ENCODE data around the gene TRMT112. TPM values are rescaled to one million over a fixed set of nuclear protein-coding genes. Genes with fewer than 3 reads are reported as not detected.

TRMT112 gene
- total RNA-seq, 1 experiment from 2014 or later: 328 TPM

GRCh38 chr11:64360448-64360921, 43.1 kb upstream of the TRMT112 start:
- peaks cover 27 to 47% of the 10 kb centered on the region in 2 experiments for H3K4me1 ChIP-seq (ENCODE audit: control insufficient read depth in 1 of 2, insufficient read depth in 2 of 2, low read length in 2 of 2)
- H3K9me3 ChIP-seq (ENCODE audit: control insufficient read depth in 1 of 2, insufficient read depth in 1 of 2, low read depth in 1 of 2, low read length in 2 of 2): no peaks in the 10 kb centered on the region
- ChIA-PET CTCF (no interaction called here), RAD21 (ENCODE audit: low non-redundant PET in 1 of 2, low total read pairs in 2 of 2, uncharacterized antibody in 2 of 2, unreplicated experiment in 2 of 2) (no interaction called here), POLR2A (interaction anchor here (1.2 kb wide), 1 partner anchor 12 kb away, joined by 5 read pairs; no protein-coding TSS in a partner anchor)
- no peaks in the 10 kb centered on the region for H3K27me3 ChIP-seq (ENCODE audit: insufficient read depth, low read length)
- intact Hi-C loops (cut with micrococcal nuclease): no loop called here
- no peaks in the 10 kb centered on the region for H3K9me2 ChIP-seq (ENCODE audit: insufficient read depth)
- H3K36me3 ChIP-seq (ENCODE audit: control insufficient read depth in 1 of 2, insufficient read depth in 2 of 2, low read length in 2 of 2): peaks cover 7 to 42% of the 10 kb centered on the region in 2 experiments
- H3K79me2 ChIP-seq (ENCODE audit: insufficient read depth, low read length): peaks cover 35% of the 10 kb centered on the region; the same call in 1 of the 2 replicates
- ATAC-seq: no peak
- H3K4me3 ChIP-seq (replicated peaks in 1 of 2; ENCODE audit: low read depth in 1 of 2, low read length in 2 of 2): no peak overlapping the region
- no peak overlapping the region for H2AFZ ChIP-seq (ENCODE audit: low read depth, low read length, poor library complexity, severe bottlenecking)
- DNase-seq (ENCODE audit: low read depth, low spot score): no peak
- TF ChIP-seq ATF3 (IDR thresholded peaks at IDR 0.05) (no peak), SP1 (IDR thresholded peaks at IDR 0.05; ENCODE audit: low read depth) (no peak), ZBTB33 (IDR thresholded peaks at IDR 0.05; ENCODE audit: extremely low read depth, insufficient replicate concordance, low read length) (no peak), MAX (IDR thresholded peaks at IDR 0.05) (no peak), POLR2AphosphoS5 (IDR thresholded peaks at IDR 0.05; ENCODE audit: low read depth, low read length) (no peak), POLR2A (IDR thresholded peaks at IDR 0.05; ENCODE audit: borderline replicate concordance, extremely low read depth, insufficient read depth, insufficient read length) (no peak)
- H4K20me1 ChIP-seq (ENCODE audit: insufficient read depth): no peaks in the 10 kb centered on the region
- no peak overlapping the region; the same call in 1 of the 2 replicates for H3K27ac ChIP-seq (ENCODE audit: low read depth, low read length)
- TSS peak; percentile 27 for BruUV-seq (replicated peaks)
- H3K4me2 ChIP-seq (ENCODE audit: low read length): peak overlapping the region; percentile 84
- H3K9ac ChIP-seq (ENCODE audit: low read length): no peak overlapping the region

All from HCT116 (cell line).